ENCODE measurements around the gene CD6.

GRCh38 chr11:61055776-61056175, 84.3 kb downstream of the CD6 start:
- TF ChIP-seq, protein P1, sequence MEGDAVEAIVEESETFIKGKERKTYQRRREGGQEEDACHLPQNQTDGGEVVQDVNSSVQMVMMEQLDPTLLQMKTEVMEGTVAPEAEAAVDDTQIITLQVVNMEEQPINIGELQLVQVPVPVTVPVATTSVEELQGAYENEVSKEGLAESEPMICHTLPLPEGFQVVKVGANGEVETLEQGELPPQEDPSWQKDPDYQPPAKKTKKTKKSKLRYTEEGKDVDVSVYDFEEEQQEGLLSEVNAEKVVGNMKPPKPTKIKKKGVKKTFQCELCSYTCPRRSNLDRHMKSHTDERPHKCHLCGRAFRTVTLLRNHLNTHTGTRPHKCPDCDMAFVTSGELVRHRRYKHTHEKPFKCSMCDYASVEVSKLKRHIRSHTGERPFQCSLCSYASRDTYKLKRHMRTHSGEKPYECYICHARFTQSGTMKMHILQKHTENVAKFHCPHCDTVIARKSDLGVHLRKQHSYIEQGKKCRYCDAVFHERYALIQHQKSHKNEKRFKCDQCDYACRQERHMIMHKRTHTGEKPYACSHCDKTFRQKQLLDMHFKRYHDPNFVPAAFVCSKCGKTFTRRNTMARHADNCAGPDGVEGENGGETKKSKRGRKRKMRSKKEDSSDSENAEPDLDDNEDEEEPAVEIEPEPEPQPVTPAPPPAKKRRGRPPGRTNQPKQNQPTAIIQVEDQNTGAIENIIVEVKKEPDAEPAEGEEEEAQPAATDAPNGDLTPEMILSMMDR (IDR thresholded peaks at IDR 0.05), result no peak
- no peak for TF ChIP-seq EZH2 (IDR thresholded peaks at IDR 0.05)
